NCI-H146 treated with DMSO at 0.1 percent for 48 hours (cell line): ENCODE measurements around the gene DLG2.
"Not testable (repeated sequence)": the region's sequence is repeated elsewhere in the genome, so short reads cannot be mapped to it uniquely, and the experiment has no call there.

Experiments used
- DNase-seq: peaks from one replicate; lab custom pipeline; 2025; ENCODE audit not compliant: unreplicated experiment; lab: John Stamatoyannopoulos, UW

DLG2 gene

DNA sequence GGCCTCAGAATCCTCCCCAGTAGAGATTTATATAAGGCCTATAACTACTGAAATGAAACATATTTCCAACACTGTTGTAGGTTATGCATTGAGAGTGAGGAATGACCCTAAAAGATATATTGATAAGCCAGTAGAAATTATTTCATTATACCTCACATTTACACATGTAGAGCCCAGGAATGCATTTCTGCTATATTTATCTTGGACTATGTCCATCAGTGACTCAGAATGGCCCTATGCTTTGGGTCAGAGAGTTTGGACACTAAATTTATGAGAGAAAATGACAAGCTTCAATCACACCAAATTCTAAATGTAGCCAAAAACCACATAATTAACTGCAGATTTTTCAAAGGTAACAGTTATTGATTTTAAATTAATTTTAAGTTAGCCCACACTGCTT is 761.9 kb downstream of the DLG2 start:
- no peak for DNase-seq

DNA sequence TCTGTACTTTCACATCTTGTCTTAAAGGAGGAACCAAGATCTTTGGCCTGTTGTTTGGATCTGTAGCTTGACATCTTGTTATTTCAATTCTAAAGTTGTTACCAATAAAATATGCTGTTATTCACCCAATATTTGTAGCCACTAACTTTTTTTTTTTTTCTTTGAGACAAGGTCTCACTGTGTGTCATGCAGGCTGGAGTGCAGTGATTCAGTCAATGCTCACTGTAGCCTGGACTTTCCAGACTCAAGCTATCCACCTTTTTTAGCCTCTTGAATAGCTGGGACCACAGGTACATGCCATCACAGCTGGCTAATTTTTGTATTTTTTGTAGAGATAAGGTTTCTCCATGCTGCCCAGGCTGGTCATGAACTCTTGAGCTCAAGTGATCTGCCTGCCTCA is 769.4 kb downstream of the DLG2 start:
- DNase-seq, result no peak

DNA sequence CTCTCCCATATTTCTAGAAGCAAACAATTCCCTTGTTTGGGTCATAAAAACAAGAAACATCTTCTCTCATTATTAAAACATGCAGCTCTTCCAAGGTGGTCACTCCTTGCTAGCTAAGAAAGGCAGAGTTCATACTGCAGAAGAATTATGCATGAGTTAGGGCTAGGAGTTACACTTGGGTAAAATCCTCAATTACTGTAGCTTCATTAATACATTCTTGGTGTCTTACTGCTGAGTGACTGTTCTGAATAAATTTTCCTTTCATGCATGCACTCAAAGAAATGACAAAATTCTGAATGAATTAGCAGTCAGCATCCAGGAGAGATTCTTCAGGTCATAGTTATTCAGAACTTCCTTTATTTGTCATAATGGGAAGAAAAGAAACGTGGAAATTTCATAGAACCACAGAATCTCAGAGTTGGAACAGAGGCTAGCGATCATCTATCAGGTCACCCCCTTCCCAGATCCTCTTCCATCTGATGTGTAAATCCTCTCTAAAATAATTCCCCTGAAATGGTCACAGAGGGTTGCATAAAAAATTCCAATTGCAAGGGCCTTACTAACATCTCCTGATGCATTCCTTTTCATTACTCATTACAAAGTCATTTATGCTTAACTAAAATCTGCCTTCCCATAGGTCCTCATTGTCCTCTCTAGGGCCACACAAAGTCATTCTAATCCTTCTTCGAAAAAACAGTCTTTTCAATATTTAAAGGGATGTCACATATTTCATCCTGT is 771.5 kb downstream of the DLG2 start:
- no peak for DNase-seq

DNA sequence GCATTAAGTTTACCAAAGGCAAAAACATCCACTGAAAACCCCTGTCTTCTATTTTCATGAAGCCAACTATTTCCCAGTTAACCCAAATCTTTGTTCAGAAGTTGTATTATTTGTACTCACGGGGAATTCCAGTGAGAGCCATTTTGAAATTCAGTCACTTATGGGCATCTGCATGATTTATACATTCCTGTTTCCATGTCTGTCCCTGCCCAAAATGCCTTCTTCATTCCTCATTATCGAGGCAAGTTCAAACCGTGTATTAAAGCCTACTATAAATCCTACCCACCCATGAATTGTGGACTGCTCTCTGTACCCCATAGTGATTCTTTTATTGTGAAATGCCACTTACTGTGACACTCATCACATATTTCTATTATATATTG is 772.7 kb downstream of the DLG2 start:
- DNase-seq, result no peak

GRCh38 chr11:84853841-84854497 is 773.2 kb downstream of the DLG2 start:
- DNase-seq, result no peak

DNA sequence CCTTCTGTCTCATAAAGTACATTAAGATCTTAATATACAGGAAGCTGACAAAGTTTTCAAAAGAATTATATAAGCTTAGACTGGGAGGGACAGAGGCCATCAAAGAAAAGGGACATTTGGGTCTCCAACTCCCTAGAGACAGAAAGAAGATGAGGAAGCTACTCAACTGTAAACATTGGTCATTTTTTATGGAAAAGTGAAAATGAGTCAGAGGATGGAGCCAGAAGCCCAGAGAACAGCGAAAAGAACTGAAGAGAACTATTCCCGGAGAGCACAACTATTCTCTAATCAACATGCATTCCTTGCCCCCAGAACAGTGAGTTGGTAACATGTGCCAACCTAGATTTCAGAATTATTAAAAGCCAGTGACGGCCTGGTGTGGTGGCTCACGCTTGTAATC is 779.3 kb downstream of the DLG2 start:
- no peak for DNase-seq

- not testable (repeated sequence) for DNase-seq
Measured at GRCh38 chr11:84840201-84840600, 786.9 kb downstream of the DLG2 start.

DNA sequence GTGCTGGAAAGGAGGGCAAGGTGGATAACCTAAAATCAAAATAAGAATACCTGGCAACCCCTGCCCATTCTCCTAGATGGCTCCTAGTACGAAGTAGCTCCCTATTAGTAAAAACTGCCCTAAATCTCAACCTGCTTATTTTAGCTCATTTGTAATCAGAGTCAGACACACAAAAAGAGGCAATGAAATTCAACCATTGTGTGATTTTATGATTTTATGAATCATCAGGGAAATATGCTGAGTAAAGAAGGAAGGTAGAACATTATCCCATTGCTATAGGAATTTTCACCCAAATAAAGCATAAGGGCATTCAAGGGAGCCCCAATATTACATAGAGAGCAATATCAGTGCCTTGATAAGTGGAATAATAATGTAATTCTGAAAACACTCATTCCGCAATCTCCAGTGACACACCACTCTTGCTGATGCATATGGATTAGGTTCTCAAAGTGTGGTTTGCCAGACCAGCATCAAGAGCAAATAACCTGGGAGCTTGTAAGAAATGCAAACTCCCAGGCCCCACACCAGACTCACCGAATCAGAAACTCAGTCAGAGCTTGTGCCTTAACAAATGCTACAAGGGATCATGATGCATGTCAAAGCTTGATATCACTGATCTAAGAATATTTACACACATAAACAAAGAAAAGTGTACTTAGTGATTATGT is 789.6 kb downstream of the DLG2 start:
- no peak for DNase-seq

DNA sequence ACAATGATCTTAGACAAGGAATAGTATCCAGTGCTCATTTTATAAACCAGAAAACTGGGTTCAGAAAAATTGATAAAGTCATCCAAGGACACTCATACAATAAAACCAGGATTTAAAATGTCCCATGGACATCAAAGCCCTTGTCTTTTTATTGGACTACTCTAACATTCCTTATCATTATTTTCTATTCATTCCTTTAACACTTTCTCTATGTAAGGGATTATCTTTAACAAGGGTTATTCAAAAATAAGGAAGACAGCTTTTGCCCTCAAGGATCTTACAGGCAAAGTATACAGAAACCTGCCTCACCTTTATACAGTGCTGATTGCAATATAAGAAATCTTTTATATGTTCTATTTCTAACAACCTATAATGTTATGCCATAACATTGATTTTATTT is 790.8 kb downstream of the DLG2 start:
- DNase-seq, result no peak

- no peak for DNase-seq
Measured at GRCh38 chr11:84833488-84834088, 793.6 kb downstream of the DLG2 start.

GRCh38 chr11:84830372-84830771 is 796.8 kb downstream of the DLG2 start:
- no peak for DNase-seq

DNA sequence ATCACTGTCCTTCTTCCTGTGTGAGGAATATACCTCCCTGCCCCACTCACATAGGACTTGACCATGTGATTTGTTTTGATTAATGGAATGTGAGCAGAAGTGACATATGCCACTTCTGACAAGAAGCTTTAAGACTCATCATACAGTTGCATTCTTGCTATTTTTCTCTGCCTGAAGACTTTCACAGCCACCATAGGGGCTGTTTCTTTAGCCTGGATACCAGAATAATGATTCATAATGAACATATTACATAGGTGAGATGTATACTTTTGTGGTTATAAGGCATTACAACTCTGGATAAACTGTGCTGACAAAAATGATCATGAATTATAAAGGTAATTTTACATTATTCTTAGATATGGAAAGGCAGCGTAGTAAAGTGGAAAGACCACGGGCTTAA is 798.0 kb downstream of the DLG2 start:
- DNase-seq, result no peak

DNA sequence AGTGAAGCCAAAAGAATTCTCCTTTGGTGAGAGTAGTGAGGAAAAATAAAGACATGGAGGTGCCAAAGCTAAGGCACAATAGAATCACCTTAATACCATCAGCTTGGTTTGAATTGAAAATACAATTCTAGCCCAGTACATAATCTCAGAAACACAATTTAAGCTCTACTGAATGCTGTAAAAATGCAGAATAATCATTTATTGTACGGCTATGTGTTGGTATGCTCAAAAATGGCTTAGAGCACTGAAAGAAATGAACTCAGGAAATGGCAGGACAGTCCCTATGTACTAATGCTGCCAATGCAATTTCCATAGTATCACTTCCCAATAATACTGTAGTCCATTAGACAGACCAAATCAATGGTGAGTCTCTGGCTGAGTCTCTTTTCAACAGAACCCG is 798.5 kb downstream of the DLG2 start:
- no peak for DNase-seq

DNA sequence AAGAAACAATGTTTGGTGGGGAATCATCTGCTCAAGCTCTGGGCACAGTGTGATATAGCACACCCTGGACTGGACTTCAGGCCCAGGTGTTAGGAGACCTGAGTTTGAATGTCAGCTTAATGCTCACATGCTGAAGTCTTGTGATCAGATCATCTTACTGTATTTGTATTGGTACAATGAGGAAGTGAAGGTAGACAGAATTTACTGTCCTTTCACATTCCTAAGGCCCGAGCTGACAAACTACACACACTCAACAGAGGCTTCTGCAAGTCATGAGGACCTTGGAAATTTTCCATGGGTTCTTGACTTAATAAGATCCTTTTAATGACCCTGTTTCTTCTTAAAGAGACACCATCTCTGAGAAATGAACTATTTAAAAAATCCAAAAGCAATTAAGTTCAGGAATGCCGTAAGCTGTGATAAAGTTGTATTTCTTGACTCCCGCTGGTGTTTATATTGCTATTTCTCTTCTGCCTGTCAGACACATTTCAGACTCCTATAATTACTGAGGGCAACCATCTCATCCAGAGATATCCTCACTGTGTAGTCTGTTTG is 802.0 kb downstream of the DLG2 start:
- no peak for DNase-seq

GRCh38 chr11:84824624-84825023 is 802.5 kb downstream of the DLG2 start:
- no peak for DNase-seq

DNA sequence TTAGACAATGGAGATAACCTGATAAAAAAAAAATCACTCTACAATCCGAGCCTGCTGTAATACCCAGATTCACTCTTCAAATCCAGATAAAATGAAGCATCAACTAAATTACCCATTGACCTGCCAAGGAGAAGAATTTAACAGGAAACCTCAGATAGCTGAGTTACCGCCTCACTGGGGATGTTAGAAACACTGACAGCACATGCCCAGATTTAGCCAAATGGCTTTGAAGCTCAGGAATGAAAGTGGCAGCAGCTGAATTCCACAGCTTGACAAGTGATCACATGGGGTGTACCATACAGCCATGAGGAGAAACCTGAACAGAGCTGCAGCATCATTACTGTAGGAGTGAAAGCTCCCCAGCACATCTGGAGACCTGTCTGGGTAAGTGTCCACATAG is 807.6 kb downstream of the DLG2 start:
- DNase-seq, result no peak

DNA sequence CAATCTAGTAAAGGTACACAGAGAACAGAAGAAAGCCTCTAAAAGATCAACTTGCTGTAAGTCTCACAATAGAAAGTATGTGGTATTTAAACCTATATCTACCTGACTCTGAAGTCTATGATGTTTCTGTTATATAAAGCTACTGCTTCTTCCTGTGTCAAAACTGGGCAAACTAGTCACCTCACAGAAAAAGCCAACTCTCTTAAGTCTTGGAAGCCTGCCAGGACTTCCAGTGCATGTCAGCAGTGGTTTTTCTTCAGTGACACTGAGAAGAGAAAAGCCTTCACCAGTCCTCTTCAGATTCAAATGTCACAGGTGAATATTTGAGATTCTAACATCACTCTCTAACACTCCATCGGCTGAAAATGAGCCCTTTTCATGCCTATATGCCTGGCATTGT is 808.0 kb downstream of the DLG2 start:
- DNase-seq, result no peak

DNA sequence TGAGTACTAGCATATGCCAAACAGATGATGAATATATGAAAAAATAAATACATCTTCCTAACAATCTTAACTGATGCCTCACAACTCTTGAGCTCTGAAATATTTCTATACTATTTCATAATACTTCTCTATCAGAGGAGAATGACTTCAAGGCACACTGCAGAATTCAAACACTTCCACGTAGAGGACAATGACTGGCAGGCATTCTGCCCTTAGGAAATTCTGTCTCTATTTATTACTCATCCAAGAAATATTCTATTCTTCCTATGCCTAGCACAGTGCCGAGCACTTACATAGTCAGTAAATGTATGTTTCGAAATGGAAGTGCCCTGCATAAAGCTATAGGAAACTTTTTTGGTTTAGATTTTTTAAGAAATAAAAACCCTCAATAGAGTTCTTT is 809.1 kb downstream of the DLG2 start:
- DNase-seq, result no peak

DNA sequence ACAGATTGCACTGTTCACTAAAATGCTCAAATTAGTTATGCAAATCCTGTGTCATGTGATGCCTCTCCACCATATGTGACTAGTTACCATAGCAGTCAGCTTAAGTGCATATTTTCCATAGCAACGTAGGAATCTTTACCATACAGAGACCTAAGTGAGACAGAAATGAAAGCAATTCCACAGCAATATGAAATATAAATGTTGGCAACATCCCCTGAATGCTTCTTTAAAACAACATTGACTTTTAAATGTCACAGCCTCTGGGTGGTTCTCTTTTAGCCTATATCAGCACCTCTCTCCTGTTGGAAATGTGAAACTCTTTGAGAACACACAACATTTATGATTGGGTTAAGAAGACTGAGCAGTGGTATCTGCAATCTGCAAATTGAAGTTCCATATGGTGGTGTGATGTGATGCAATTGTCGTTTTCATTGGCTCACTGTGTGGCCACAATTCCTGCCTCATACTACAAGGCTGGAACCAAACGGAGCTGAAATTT is 814.6 kb downstream of the DLG2 start:
- no peak for DNase-seq

DNA sequence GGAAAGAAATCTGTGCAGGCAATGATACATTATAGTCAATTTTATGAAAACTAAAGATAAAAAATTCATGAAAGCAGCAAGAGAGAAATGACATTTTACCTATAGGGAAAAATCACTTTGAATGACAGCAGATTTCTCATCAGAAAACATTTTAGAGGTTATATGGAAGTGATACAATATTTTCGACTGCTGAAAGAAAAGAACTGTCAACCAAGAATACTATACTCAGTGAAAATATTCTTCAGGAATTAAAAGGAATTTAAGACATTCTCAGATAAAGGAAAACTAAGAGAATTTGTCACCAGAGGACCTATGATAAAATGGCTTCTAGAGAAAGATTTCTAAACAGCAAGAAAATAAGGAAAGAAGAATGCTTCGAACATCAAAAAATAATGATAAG is 820.8 kb downstream of the DLG2 start:
- no peak for DNase-seq

DNA sequence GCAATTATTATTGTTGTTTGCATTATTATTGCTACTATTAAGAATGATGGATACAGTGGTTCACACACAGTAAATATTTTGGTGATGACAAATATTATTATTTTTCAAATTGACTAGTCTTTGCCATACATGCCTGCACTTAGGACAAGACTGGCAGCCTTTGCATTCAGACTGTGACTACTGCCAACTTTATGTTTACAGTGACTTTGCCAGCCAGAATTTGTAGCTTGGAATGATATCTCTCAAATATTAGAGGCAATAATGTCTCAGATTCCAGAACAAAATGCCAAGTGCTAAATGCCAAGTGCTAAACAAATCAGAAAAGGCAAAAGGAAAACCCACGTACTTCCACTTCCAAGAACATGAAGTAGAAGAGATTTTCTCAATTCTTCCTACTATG is 823.1 kb downstream of the DLG2 start:
- no peak for DNase-seq
